NK-92 (cell line): Measurements from ENCODE around the gene PNLIP.

ENCODE experiments used
- DNase-seq: peaks from one replicate; lab custom pipeline; 2025; ENCODE audit not compliant: unreplicated experiment; lab: John Stamatoyannopoulos, UW

The PNLIP gene

GRCh38 chr10:116545756-116546155, at the start of gene PNLIP:
PNLIP (plus strand) TSS chr10:116545931; CDS start chr10:116546093, 162 bp downstream.
- DNase-seq: no peak

GRCh38 chr10:116504786-116505185, 40.9 kb upstream of the PNLIP start:
- DNase-seq: no peak

DNA sequence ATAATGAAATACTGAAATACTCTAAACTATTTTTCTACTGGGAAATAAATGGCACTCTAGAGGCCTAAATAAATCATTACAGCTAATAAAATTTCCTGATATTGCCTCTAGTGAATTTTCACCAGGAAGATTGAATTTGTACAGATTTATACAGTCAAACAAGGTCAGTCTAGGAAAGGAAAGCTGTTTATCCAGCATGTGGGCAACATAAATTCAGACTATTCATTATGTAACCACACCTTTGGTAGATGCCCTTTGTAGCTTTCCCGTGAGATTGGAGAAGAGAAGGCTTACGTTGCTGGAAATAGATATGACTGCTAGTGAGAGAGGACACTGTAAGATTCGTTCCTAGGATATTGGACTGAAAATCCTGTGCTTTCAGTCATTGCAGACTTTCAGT, 35.2 kb upstream of the PNLIP start:
- DNase-seq: no peak

DNA sequence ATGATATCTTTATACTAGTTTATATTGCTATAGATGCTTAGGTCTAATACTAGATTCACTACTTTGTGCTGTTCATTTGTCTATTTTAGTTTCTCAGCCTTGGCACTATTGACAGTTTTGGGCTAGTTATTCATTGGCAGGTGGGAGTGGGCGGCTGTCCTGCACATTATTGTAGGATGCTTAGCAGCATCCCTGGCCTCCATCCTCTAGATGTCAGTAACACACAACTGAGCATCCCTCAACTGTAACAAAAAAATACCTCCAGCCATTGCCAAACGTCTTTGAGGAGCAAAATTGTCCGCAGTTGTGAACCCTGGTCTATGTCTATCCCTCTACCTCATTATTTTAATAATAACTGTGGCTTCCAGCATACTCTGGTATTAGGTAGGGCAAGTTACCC, 34.4 kb upstream of the PNLIP start:
- DNase-seq: no peak

DNA sequence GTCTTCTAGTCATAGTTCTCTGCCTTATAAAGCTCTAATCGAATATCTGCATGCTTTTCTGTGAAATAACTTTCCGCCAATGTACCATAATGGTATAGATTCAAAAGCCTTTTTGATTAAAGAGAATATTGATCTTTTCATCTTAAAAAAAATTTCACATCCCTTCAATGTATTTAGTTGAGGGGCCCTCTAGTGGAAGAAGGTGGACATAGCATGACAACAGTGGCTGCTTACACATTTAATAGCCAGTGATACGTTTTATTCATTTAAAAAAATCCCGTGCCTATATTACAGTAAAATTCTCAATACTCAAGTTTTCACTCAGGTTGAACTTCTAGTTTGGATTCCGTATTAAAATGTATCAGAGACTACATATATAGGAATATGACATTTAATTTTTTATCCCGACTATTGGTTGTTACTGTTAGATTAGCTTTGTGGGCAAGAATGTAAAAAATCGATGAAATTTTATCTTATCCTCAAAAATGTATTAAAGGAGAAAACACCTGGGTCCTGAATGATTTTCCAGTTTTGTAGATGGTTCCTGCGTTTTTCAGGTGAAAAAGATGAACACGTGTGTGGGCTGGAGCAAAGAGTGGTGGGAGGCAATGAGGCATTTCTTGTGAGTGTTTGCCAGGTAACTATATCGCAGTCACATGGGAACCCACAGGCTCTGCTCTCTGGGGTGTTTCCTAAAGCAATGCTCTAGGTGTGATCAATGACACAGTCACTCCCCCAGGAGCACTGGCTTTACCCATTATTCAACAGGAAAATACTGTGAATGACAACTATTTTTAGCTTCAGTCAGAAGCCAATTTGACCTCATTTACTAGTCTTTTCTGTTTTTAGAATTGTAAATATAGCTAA, 24.1 kb upstream of the PNLIP start:
- DNase-seq: no peak

DNA sequence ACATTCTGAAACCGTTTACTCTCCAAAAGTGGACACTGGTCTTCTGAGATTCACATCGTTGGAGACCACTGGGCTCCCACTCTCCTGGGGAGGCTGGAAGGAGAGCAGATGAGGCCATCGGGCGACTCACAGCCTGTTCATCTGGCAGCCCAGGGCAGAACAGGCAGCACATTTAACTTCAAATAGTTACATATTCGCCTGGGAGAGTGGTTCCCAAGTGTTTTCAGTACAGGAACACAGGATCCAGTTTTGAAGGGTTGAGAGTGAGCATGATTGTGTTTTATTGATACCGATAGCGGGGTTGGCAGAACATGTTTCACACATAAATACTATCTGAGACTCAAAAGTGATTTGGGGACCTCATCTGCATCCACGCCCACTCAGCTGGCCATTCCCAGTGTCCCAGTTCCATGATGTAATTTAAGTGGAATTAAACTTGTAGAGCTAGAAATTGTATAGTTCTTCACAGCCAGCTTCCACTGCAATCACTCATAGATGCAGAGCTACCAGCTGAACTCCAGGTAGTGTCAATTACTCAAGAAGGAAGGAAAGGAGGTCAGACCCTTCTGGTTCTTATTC, 22.8 kb upstream of the PNLIP start:
- DNase-seq: no peak

GRCh38 chr10:116524736-116525135, 21.0 kb upstream of the PNLIP start:
- DNase-seq: no peak

GRCh38 chr10:116526219-116526618, 19.5 kb upstream of the PNLIP start:
- no peak for DNase-seq

DNA sequence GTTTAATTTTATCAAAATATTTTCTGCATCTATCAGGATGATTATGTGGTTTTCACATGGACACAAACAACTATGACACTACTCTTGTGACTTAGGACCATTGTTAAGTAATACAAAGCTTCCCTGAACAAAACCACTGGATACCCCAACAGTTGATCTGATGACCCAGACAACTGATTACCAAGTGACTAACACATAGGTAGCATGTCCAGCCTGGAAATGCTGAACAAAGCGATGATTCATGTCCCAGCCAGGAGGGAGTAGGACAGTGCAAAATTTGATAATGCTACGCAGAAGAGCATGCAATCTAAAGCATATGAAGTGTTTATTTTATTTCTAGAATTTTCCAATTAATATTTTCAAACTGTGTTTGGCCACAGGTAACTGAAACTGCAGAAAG, 8.9 kb upstream of the PNLIP start:
- no peak for DNase-seq

DNA sequence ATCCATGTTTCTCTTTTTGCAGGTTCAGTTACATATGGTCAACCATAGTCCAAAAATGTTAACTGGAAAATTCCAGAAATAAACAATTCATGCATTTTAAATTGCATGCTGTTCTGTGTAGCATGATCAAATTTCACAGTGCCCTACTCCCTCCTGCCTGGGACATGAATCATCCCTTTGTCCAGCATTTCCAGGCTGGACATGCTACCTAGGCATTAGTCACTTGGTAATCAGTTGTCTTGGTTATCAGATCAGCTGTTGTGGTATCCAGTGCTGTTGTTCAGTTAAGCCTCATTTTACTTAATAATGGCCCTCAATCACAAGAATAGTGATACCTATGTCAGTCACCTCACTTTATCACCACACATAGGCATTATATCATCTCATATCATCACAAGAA, 7.3 kb upstream of the PNLIP start:
- no peak for DNase-seq

DNA sequence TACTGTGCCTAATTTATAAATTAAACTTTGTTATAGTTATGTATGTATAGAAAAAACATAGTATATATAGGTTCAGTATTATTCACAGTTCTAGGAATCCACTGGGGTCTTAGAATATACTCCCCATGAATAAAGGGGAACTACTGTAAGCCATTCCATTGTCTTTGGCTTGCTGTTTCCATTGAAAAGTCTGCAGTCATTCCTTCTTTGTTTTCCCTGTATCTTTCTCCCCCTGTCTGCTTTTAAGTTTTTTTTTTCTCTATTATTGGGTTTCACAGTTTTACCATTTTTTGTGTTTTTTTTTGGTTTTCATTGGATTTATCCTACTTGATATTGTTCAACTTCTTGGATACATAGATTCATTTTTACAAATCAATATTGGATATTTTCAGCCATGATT, 6.7 kb upstream of the PNLIP start:
- no peak for DNase-seq

DNA sequence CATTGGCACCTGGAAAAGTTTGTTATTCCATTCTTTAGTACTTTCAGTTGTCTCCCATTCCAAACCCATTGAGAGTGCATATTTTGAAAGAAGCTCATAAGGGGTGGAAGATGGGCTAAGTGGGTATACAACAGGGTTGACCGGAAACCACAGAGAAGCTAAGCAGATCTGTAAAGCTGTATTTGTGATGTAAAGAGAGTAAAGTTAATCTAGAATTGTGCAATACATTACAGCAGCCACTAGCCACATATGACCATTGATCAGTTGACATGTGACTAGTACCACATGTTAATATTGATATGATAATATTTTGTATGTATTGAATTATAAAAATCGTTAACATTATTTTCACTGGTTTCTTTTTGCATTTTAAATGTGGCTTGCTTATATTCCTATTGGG, 4.9 kb upstream of the PNLIP start:
- DNase-seq: no peak

DNA sequence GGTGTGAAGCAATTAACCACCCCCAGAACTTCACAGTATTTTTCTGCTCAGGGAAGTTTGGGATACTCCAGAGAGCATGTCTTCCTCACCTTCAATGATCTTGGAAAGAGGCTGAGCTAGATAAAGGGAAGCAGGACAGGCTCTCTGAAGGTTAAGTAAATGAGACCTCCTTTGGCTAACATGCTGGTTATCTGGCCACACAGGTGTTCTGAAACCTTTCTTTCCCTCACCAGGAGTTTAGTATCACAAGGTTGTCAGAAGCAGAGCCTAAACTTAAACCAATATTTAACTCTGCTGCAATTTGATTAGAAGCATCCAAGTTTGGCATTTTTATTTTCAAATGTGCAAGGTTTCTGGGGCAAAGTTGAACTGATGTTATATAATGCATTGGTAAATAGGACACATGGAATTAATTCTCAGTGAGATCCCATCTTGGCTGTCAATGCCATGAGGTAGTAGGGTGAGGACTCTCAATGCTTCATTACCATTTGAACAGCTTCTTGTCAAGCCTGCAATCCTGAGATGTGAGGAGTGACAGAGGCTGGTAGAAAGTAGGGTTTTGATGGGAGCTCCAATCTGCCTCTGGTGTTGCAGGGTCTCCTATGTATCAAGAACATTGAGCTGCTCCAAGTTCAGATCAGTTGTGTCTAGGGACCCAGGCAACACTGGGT, 3.6 kb upstream of the PNLIP start:
- DNase-seq: no peak

DNA sequence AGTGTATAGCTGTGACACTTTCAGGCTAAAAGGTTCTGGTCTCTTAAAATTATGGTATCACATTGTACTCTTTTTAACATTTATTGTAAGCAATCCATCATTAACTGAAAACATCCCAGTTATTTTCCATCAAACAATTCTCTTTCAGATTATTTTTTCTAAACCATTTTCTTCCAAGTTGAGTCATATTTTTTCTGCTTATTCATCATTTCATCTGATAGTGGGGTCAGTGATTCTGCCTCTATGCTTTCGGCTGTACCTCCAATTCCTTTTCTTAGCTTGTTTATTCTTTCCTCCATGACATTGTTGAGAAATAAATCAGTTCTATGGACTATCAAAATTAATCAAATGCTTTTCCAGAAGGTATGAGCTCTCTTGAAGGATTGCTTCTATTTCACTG, 609 bp upstream of the PNLIP start:
- no peak for DNase-seq

DNA sequence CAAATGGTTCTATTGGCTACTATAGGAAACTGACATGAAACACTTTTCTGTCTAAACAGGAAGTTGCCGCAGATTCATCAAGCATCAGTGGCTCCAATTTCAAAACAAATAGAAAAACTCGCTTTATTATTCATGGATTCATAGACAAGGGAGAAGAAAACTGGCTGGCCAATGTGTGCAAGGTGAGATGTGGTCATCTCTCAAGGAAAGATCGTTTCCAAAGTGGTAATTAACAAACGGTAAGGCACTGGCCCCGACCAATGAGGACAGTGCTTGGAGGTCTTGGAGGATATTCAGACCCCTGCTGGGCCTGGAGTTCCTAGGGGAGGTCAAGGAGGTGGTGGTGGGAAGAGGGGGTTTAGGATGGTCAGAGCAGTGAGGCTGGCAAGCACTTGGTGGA, 2.6 kb downstream of the PNLIP start:
- DNase-seq: no peak

DNA sequence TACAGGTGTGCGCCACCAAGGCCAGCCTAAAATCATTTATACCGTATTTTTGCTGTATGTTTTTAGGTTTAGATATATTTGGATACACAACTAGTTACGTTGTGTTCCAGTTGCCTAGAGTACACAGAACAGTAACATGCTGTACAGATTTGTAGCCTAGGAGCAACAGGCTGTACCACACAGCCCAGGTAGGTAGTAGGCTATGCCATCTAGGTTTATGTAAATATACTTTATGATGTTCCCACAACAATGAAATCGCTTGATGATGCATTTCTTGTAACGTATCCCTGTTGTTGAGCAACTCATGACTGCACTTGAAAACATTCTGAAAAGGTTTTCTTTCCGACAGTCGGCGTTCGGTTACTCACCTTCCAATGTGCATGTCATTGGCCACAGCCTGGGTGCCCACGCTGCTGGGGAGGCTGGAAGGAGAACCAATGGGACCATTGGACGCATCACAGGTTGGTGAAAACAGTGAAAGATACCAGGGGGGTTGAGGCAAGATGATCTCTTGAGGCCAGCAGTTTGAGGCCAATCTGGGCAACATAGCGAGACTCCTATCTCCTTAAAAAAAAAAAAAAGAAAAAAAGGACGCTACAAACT, 7.7 kb downstream of the PNLIP start:
- DNase-seq: no peak

DNA sequence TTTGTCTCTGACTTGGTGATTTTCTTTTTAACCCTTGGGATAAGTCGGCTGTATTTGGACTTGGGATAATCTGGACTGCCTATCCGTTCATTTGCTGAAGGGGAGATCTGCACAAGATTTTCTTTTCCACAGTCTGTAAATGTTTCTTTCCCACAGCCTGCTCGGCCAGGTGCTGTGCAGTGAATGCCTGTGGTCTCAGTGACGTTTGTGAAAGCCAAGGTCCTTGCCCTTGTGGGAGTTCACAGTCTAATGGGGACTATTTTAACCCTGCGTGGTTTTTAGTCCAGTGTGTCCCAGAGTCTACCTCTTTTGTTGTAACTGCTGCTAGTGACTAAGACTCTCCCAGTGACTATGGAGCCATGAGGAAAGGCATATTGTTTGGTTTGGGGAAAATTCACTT, 8.9 kb downstream of the PNLIP start:
- DNase-seq: no peak

- no peak for DNase-seq
These were observed 10.1 kb downstream of the PNLIP start for GRCh38 chr10:116555880-116556279.

- no peak for DNase-seq
These were observed 11.7 kb downstream of the PNLIP start for GRCh38 chr10:116557305-116557880.

GRCh38 chr10:116565534-116565933, 19.8 kb downstream of the PNLIP start:
- no peak for DNase-seq

DNA sequence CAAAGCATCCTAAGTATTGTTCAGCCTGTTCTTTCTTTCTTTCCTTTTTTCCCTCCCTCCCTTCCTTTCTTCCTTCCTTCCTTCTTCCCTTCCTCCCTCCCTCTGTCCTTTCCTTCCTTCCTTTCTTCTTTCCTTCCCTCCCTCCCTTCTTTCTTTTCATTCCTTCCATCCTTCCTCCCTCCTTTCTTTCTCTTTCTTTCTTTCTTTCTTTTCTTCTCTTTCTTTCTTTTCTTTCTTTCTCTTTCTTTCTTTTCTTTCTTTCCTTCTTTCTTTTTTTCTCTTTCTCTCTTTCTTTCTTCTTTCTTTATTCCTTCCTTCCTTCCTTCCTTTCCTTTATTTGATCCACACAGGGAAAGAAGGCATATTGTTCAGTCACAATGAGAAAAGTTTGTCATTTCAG, 21.2 kb downstream of the PNLIP start:
- DNase-seq: no peak
